Epithelial cell of proximal tubule (primary cell): Measurements from ENCODE around the gene UTF1. TPM values are rescaled to one million over a fixed set of nuclear protein-coding genes. Genes with fewer than 3 reads are reported as not detected.
"Not testable (repeated sequence)": the region's sequence is repeated elsewhere in the genome, so short reads cannot be mapped to it uniquely, and the experiment has no call there.

ENCODE experiments used
- DNase-seq: peaks from one replicate; pipeline ENCODE4 v3.0.0-alpha.2; 2011; ENCODE audit warnings: low read depth
- H3K4me3 ChIP-seq: 2 replicates; pipeline ENCODE4 v1.5.1; 2011; ENCODE audit warnings: low read depth, mild to moderate bottlenecking, low read length
- CTCF ChIP-seq: conservative IDR thresholded peaks from 2 replicates; pipeline ENCODE4 v1.5.1; 2012; ENCODE audit warnings: low read depth, mild to moderate bottlenecking, low read length
- total RNA-seq: library from RNA; depleted of rRNA; stranded (reverse); fragments of >200 nt; gene quantifications from 2 replicates; pipeline ENCODE4 v1.2.3, GENCODE V29; 2015

The UTF1 gene
- total RNA-seq, 1 donor from 2014 or later, result not detected

- TF ChIP-seq CTCF, result no peak
- no peak overlapping the region for H3K4me3 ChIP-seq
- DNase-seq, result no peak
Measured at GRCh38 chr10:133259602-133259989, 29.6 kb downstream of the UTF1 start.

DNA sequence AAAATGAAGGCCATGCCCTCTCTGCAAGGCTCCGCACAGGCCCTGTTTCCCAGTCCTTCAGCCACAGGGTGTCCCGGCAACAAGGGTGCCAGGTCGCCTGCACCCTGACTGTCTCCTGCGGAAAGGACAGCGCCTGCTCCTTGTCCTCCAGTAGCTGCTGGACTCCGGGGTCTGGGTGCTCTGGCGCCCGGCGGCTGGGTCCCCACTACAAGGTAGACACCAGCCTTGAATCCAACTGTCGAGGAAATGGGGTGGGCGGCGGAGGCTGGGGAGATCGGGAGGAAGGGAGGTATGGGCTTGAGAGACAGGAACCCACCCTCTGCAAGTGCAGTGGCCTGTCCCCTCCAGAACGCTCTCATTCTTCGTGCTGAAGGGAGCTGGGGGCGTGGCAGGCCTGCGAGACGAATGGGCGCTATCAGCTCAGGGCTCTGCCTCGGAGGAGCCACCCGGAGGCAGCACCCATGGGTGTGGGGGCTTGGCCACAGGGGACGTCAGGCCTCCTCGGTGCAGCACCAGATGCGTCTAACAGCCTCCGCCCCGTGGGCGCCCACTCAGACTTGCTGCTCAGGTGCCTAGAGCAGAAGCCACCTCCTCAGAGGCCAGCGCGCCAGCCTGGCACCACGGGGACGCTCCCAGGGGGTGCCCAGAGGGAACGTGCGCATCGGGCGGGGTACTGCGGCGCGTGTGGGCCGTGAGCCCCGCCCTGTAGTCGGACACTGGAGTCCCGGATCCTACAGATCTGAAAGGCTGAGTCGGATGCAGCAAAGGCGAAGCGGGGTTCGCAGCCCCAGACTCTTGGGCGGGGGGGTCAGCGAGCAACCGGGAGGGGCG, 31.1 kb downstream of the UTF1 start:
- no peak for DNase-seq
- H3K4me3 ChIP-seq, result peak overlapping the region; percentile 68
- no peak for TF ChIP-seq CTCF

DNA sequence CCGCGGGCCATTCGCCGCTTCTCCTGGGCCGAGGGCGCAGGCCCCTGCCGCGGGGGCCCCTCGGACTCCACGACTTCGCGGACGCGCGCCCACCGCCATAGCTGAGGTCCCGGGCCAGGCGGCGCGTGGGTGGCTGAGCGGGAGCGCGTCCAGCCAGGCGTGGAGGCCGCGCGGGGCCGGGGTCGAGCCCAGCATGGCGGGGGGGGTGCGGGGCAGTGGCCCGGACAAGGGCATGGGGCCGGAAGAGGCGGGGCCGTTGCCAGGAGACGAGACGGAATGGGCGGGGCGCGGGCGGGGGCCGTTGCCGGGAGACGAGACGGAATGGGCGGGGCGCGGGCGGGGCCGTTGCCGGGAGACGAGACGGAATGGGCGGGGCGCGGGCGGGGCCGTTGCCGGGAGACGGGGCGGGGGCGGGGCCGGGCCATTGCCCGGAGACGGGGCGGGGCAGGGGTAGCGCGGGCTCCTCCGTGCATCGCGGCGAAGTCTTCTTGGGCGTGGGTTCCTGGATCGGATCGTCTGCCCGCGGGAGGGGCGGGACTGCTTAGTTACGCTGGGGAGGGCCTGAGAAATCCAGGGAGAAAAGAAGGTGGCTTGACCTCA, 31.8 kb downstream of the UTF1 start:
- peak overlapping the region; percentile 68 for H3K4me3 ChIP-seq
- DNase-seq, result no peak

GRCh38 chr10:133262696-133263095, 32.7 kb downstream of the UTF1 start:
- TF ChIP-seq CTCF, result no peak
- no peak overlapping the region for H3K4me3 ChIP-seq

More for the DNA sequence above, 31.8 kb downstream of the UTF1 start:
- TF ChIP-seq CTCF, result no peak

DNA sequence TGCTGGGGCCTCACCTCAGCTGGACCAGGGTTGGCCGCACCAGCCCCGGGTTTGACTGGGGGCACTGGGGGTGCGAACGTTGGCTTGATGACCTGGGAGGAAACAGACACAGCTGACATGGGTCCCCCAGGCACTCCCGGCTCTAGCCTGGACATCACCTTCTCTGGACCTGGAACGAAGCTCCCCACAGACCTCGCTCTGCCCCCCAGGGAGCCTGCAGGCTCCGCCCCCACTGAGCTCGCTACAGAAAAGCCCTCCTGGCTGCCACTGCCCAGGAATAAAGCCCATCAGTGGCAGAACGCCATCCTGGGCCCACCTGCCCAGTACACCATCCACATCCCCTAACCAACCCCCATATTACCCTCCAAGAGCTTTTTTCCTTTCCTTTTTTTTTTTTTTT, 33.7 kb downstream of the UTF1 start:
- DNase-seq, result no peak
- no peak for TF ChIP-seq CTCF
- no peak overlapping the region for H3K4me3 ChIP-seq

More at GRCh38 chr10:133262696-133263095, 32.7 kb downstream of the UTF1 start:
- DNase-seq, result no peak

DNA sequence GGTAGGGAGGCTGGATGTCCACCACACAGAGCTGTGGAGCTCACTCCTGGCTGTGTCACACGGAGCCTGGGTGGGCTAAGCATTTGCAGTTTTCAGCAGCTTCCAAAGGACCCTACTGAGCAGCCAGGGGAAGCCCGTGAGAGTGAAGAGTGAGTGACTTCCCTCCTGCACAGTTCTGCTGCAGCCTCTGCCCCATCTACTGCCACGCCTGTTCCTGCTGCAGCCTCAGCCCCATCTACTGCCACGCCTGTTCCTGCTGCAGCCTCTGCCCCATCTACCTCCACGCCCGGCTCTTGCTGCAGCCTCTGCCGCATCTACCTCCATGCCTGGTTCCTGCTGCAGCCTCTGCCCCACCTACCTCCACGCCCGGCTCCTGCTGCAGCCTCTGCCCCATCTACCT, 34.4 kb downstream of the UTF1 start:
- no peak for TF ChIP-seq CTCF
- no peak for DNase-seq

DNA sequence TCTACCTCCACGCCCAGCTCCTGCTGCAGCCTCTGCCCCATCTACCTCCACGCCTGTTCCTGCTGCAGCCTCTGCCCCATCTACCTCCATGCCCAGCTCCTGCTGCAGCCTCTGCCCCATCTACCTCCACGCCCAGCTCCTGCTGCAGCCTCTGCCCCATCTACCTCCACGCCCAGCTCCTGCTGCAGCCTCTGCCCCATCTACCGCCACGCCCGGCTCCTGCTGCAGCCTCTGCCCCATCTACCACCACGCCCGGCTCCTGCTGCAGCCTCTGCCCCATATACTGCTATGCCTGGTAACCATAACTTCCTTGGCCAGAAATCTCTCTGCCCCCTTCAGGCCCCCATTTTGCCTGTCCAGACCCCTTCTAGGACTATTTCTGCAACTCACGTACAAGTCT, 35.0 kb downstream of the UTF1 start:
- DNase-seq, H3K4me3 ChIP-seq: not testable (repeated sequence)

More for the DNA sequence above, 34.4 kb downstream of the UTF1 start:
- no peak overlapping the region for H3K4me3 ChIP-seq
